ENCODE results near the gene ARHGEF2. TPM values are rescaled to one million over a fixed set of nuclear protein-coding genes. Genes with fewer than 3 reads are reported as not detected.

The ARHGEF2 gene
- polyA plus RNA-seq, 6 donors from 2014 or later, result 6.9 to 48.4 (median 27.7) TPM

DNA sequence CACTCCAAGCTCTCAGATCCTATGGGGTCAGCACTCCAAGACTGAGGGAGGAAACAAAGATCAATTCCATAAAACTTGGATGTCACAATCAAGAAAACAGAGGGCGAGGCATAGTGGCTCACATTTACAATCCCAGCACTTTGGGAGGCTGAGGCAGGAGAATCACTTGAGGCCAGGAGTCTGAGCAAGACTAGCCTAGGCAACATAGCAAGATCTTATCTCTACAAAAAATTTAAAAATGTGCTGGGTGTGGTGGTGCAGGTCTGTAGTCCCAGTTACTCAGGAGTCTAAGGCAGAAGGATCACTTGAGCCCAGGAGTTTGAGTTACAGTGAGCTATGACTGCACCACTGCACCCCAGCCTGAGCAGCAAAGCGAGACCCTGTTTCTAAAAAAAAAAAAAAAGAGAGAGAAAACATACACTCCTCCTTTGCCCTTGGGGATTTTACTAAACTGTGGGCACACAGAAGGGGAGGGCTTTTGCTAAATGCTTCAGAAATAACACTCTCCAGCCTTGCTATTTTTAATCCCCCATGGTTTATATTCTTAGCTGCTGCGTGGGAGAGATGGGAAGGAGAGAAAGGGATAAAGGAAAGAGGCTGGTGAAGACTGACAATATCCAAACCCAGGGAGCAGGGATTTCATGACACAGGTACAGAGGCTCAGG lies 18.1 kb downstream of the ARHGEF2 start:
- no peaks in the 10 kb centered on the region for H3K9me3 Mint-ChIP-seq
- H3K27ac Mint-ChIP-seq, result peak overlapping the region; percentile 72 to 97 (median 80)
- H3K4me3 Mint-ChIP-seq, result peak overlapping the region; percentile 2 to 90 (median 73)
- H3K4me1 Mint-ChIP-seq, result peaks cover 33 to 47% (median 37%) of the 10 kb centered on the region in 3 donors
- H3K27me3 Mint-ChIP-seq, result no peaks in the 10 kb centered on the region
- ATAC-seq (ENCODE audit: low read depth in 2 of 2) (peak; percentile 94 to 96), DNase-seq (no peak)
- H3K36me3 Mint-ChIP-seq, result peaks cover 14 to 34% of the 10 kb centered on the region in 2 donors

DNA sequence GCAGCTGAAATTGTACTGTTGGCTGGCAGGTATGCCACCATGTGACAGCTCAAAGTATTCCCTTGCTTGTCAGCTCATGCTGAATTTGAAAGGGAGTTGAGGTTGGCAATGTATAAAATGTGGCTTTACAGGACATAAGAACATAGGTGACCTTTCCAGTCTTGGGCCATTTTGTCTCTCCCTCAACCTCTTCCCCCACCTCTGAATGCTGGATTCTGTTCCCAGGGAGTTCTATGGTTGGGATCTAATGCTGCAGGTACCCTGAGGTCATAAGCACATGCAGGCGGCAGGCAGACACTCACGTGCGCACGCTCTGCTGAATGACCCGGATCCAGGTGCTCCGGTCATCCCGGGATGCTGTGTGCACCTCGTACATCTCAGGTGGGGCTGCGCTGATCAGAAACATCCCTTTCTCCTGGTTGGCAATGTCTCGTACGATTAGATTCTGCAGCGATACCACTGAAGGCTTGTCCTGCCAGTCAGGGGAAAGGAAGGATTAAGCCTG lies 20.9 kb downstream of the ARHGEF2 start:
- no peak for ATAC-seq (ENCODE audit: low read depth in 2 of 2)
- peaks cover 22 to 26% of the 10 kb centered on the region in 2 donors for H3K36me3 Mint-ChIP-seq
- H3K27me3 Mint-ChIP-seq, result no peaks in the 10 kb centered on the region
- DNase-seq, result no peak
- peak overlapping the region in 1 of 8 donors; percentile 70 for H3K4me3 Mint-ChIP-seq
- peaks cover 28 to 37% (median 32%) of the 10 kb centered on the region in 3 donors for H3K4me1 Mint-ChIP-seq
- H3K27ac Mint-ChIP-seq, result peak overlapping the region in 3 of 6 donors; percentile 13 to 70 (median 61)
- H3K9me3 Mint-ChIP-seq, result no peaks in the 10 kb centered on the region

DNA sequence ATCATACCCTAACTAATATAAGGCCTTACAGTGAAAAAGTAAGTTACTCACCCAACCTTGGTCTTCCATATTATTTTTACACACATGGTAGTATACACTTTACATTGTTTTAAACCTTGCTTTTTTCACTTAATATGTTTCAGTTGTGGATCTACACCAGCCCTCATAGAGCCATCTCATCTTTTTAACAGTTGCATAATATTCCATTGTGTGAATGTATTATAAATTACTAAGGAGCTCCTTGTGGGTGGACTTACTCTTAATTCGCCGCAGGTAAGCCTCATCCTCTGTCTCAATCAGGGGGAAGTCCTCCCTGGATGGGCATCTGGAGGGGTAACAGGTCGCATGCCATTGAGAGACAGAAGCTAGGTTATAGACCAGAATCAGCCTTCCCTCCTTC lies 23.7 kb downstream of the ARHGEF2 start:
- Mint-ChIP-seq H3K27me3 (no peaks in the 10 kb centered on the region), H3K4me1 (peaks cover 4 to 10% (median 6%) of the 10 kb centered on the region in 3 donors), H3K9me3 (no peaks in the 10 kb centered on the region), H3K27ac (peak overlapping the region in 2 of 6 donors; percentile 56 to 78), H3K4me3 (no peak overlapping the region), H3K36me3 (peaks cover 9 to 16% of the 10 kb centered on the region in 2 donors)
- DNase-seq (no peak), ATAC-seq (ENCODE audit: low read depth in 2 of 2) (no peak)

DNA sequence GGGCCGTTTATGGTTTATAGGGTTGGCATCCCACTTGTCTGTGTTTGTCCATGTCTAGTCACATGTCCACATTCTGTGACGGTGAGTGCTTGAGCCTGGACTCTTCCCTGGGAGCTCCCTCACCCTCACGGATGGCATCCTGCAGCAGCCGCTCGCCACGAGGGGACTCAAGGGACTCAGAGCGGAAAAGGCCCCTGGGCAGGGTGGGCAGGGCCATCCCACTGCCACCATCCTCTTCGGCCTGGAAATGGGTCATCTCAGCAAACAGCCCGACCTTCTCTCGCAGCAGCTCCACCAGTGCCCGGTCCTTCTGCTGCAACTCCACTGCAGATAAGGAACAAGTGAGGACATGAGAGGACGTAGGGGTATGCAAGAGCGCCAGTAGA lies 25.8 kb downstream of the ARHGEF2 start:
- Mint-ChIP-seq H3K9me3 (no peaks in the 10 kb centered on the region), H3K36me3 (peaks cover 8 to 16% of the 10 kb centered on the region in 2 donors), H3K27ac (peak overlapping the region in 2 of 6 donors; percentile 34 to 63), H3K4me3 (no peak overlapping the region), H3K27me3 (no peaks in the 10 kb centered on the region), H3K4me1 (peaks cover 4 to 6% (median 4%) of the 10 kb centered on the region in 3 donors)
- ATAC-seq (ENCODE audit: low read depth in 2 of 2) (no peak), DNase-seq (no peak)

DNA sequence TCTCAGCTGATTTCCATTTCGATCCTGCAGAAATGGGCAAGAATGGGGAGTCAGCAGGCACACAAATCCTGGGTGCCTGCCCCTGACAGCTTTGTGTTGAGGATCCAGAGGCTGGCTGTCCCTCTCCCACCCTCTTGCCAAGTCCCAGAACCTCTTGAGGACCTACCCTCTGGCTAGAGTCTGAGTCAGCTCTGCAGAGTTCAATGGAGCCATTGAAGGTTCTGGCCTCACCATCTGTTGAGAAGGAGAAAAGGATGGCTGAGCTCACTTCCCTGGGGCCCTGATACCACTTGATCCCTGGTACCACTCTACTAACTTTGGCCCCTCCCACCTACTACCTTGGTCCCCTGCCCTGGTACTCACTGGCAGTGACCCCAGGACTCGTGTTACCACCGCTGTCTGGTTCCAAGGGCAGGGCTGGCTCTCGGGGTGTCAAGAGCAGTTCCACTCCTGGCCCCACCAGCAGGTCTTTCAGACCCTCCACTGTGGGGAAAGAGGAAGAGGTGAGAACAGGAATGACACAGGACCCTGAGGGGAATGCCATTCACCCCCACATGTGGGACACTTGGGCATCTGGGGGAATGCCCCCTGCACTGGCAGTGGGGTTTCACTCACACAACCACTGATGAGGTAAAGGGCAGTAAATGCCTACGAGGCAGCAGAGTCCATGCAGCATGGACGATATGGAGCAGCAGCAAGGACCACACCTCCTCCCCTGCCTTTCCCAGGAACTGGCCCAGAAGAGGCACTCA lies 26.4 kb downstream of the ARHGEF2 start:
- peaks cover 8 to 10% of the 10 kb centered on the region in 2 donors for H3K36me3 Mint-ChIP-seq
- DNase-seq (no peak), ATAC-seq (ENCODE audit: low read depth in 2 of 2) (no peak)
- no peaks in the 10 kb centered on the region for H3K27me3 Mint-ChIP-seq
- no peaks in the 10 kb centered on the region for H3K9me3 Mint-ChIP-seq
- H3K4me1 Mint-ChIP-seq, result peaks cover 4 to 8% (median 8%) of the 10 kb centered on the region in 3 donors
- H3K4me3 Mint-ChIP-seq, result no peak overlapping the region
- peak overlapping the region in 3 of 6 donors; percentile 63 to 85 (median 74) for H3K27ac Mint-ChIP-seq

DNA sequence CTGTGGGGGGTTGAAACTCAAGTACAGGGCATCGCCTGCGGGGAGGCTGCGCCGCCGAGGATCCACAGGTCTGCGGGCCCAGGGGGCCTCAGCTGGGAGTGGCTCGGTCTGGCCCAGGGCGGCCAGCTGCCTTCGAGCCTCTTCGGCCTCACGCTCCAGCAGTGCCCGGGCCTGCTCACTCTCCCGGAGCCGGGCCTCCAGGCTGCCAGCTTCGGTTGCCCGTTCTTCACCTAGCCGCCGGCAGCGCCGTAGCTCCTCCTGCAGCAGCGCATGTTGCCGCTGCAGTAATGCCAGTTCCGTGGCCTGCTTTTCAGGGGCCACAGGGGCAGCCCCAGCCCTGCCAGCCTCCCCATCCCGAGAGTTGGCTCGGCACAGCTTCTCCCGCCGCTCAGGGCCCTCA lies 27.5 kb downstream of the ARHGEF2 start:
- H3K4me3 Mint-ChIP-seq, result peak overlapping the region in 1 of 8 donors; percentile 50
- ATAC-seq (ENCODE audit: low read depth in 2 of 2) (no peak), DNase-seq (no peak)
- peaks cover 11 to 19% (median 19%) of the 10 kb centered on the region in 3 donors for H3K4me1 Mint-ChIP-seq
- peak overlapping the region in 1 of 6 donors; percentile 63 for H3K27ac Mint-ChIP-seq
- H3K9me3 Mint-ChIP-seq, result no peaks in the 10 kb centered on the region
- no peaks in the 10 kb centered on the region for H3K27me3 Mint-ChIP-seq
- peaks cover 8 to 10% of the 10 kb centered on the region in 2 donors for H3K36me3 Mint-ChIP-seq

DNA sequence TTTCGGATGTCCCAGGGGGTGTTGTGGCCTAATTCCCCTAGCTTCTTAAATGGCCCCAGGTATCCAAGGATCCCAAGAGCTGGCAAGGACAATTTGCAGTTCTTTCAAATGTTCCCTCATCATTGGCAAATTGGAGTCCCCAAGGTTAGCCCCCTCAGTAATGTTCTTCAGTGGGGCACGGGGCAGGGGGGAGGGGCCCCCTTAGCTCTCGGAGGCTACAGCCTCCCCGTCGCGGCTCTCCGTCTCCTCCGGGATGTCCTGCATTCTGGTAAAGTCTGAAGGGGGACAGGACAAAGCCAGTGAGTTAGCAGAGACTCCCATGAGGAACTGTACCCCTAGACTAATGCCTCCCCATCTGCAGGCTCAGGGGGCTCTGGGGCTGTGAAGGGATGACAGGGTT lies 30.6 kb downstream of the ARHGEF2 start:
- peaks cover 0 to 8% of the 10 kb centered on the region in 2 donors for H3K36me3 Mint-ChIP-seq
- H3K9me3 Mint-ChIP-seq, result no peaks in the 10 kb centered on the region
- no peak for ATAC-seq (ENCODE audit: low read depth in 2 of 2)
- peak overlapping the region in 1 of 8 donors; percentile 25 for H3K4me3 Mint-ChIP-seq
- no peaks in the 10 kb centered on the region for H3K27me3 Mint-ChIP-seq
- DNase-seq, result no peak
- H3K27ac Mint-ChIP-seq, result peak overlapping the region in 4 of 6 donors; percentile 16 to 96 (median 90)
- peaks cover 27 to 50% (median 49%) of the 10 kb centered on the region in 3 donors for H3K4me1 Mint-ChIP-seq

DNA sequence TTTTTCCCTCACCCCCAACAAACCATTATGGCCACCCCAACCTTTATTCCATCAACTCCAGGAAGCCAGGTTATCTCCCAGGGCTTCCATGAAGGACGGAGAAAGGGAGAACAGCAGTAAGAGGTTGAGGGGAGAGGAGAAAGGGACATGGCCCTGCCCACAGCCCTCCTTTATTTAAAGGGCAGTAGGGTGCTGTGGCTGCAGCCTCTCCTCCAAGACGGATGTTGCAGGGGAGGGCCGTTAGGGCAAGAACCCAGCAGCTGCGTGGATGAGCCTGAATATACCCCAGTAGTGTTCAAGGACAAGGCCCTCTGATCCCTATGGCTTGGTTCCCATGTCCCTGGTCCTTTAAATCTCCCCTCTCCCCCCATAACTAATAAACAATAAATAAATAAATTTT lies 31.1 kb downstream of the ARHGEF2 start:
- Mint-ChIP-seq H3K4me1 (peaks cover 32 to 54% (median 54%) of the 10 kb centered on the region in 3 donors), H3K27me3 (no peaks in the 10 kb centered on the region), H3K27ac (peak overlapping the region; percentile 12 to 98 (median 93)), H3K4me3 (peak overlapping the region in 3 of 8 donors; percentile 67 to 91 (median 68)), H3K36me3 (peaks cover 0 to 8% of the 10 kb centered on the region in 2 donors), H3K9me3 (no peaks in the 10 kb centered on the region)
- ATAC-seq (ENCODE audit: low read depth in 2 of 2) (no peak), DNase-seq (no peak)

DNA sequence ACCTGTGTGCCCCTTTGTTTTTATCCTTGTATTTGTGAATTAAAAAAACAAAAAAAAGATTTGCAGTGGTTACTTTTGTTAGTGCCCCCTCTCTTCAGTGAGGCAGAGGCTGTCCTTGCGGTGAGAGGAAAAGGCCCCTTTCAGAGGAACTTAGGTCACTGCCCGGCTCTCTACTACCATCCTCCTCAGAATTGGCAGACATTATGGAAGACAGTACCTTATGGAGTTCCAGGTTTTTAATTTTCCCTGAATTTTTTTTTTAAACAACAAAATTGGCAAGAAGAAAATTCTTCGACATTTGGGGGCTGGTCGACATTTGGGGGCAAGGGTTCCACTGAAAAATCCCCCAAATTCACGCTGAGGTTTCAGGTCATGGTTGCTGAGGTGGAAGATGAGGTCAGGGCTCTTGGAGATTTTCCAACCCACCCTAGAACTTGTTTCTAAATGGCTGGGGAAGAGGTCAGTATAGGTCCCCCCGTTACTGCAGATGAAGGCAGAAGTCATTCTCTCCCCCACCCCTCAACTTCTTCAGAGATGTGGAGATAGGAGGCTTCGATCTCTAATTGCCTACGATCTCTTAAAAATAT lies 31.6 kb downstream of the ARHGEF2 start:
- peaks cover 0 to 6% of the 10 kb centered on the region in 2 donors for H3K36me3 Mint-ChIP-seq
- H3K27me3 Mint-ChIP-seq, result no peaks in the 10 kb centered on the region
- DNase-seq, result no peak
- H3K4me3 Mint-ChIP-seq, result peak overlapping the region in 6 of 8 donors; percentile 12 to 91 (median 70)
- H3K9me3 Mint-ChIP-seq, result no peaks in the 10 kb centered on the region
- H3K27ac Mint-ChIP-seq, result peak overlapping the region; percentile 87 to 98 (median 93)
- H3K4me1 Mint-ChIP-seq, result peaks cover 35 to 59% (median 58%) of the 10 kb centered on the region in 3 donors
- ATAC-seq (ENCODE audit: low read depth in 2 of 2), result no peak

DNA sequence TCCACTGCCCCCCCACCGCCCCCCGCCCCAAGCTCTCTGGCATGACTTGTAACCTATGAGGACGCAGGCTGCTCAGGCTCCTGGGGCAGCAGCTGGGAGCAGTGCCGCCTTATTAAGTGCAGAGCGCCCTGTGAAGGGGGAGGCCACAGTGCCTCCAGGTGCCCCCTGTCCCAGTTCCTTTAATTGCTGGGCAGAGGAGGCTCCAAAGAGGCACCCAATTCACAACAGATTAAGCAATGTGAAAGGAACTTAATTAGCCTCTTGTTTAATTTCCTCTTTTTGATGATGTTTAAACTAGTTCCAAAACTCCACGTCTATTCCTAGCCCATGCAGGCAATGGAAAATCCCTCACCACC lies 33.9 kb downstream of the ARHGEF2 start:
- peaks cover 54 to 80% (median 77%) of the 10 kb centered on the region in 3 donors for H3K4me1 Mint-ChIP-seq
- no peaks in the 10 kb centered on the region for H3K27me3 Mint-ChIP-seq
- ATAC-seq (ENCODE audit: low read depth in 2 of 2), result no peak
- peak overlapping the region; percentile 82 to 97 (median 92) for H3K27ac Mint-ChIP-seq
- H3K36me3 Mint-ChIP-seq, result no peaks in the 10 kb centered on the region
- DNase-seq, result peak; percentile 37
- peak overlapping the region; percentile 46 to 91 (median 80) for H3K4me3 Mint-ChIP-seq
- H3K9me3 Mint-ChIP-seq, result no peaks in the 10 kb centered on the region

DNA sequence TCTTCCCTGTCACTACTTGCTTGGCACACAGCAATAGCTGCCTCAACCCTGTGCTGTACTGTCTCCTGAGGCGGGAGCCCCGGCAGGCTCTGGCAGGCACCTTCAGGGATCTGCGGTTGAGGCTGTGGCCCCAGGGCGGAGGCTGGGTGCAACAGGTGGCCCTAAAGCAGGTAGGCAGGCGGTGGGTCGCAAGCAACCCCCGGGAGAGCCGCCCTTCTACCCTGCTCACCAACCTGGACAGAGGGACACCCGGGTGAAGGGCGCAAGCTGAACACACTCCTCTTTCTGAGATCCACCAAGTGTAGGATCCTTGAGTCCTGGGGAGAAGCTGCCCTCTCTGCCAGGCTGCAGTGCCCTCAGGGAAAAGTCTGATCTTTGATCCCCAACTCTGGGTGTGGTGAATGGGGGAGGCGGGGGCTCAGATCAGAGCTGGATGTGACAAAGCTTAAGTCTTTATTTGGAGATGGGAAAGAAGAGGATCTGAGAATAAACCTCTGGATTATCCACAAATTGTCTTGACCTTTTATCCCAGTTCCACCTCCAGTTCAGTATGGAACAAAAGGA lies 35.7 kb downstream of the ARHGEF2 start:
- Mint-ChIP-seq H3K4me1 (peaks cover 59 to 89% (median 80%) of the 10 kb centered on the region in 3 donors), H3K36me3 (no peaks in the 10 kb centered on the region), H3K4me3 (peak overlapping the region in 4 of 8 donors; percentile 15 to 68 (median 26)), H3K27me3 (no peaks in the 10 kb centered on the region), H3K9me3 (no peaks in the 10 kb centered on the region), H3K27ac (peak overlapping the region in 3 of 6 donors; percentile 91 to 97 (median 96))
- ATAC-seq (ENCODE audit: low read depth in 2 of 2) (no peak), DNase-seq (no peak)

DNA sequence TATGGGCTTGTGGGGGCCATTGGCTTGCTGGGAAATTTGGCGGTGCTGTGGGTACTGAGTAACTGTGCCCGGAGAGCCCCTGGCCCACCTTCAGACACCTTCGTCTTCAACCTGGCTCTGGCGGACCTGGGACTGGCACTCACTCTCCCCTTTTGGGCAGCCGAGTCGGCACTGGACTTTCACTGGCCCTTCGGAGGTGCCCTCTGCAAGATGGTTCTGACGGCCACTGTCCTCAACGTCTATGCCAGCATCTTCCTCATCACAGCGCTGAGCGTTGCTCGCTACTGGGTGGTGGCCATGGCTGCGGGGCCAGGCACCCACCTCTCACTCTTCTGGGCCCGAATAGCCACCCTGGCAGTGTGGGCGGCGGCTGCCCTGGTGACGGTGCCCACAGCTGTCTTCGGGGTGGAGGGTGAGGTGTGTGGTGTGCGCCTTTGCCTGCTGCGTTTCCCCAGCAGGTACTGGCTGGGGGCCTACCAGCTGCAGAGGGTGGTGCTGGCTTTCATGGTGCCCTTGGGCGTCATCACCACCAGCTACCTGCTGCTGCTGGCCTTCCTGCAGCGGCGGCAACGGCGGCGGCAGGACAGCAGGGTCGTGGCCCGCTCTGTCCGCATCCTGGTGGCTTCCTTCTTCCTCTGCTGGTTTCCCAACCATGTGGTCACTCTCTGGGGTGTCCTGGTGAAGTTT lies 36.4 kb downstream of the ARHGEF2 start:
- Mint-ChIP-seq H3K27ac (peak overlapping the region in 5 of 6 donors; percentile 49 to 91 (median 79)), H3K36me3 (no peaks in the 10 kb centered on the region), H3K4me1 (peaks cover 59 to 85% (median 76%) of the 10 kb centered on the region in 3 donors), H3K9me3 (no peaks in the 10 kb centered on the region), H3K4me3 (peak overlapping the region in 3 of 8 donors; percentile 9 to 32 (median 15)), H3K27me3 (no peaks in the 10 kb centered on the region)
- DNase-seq (no peak), ATAC-seq (ENCODE audit: low read depth in 2 of 2) (no peak)

Data from naive B cell (primary cell).